ENCODE measurements around the gene APOBEC3G.

Gene APOBEC3G

GRCh38 chr22:39132871-39133524, 55.9 kb downstream of the APOBEC3G start:
- peak overlapping the region; percentile 79 for H3K18ac ChIP-seq (ENCODE audit: low read length)
- peak overlapping the region; percentile 63 for H2BK120ac ChIP-seq (ENCODE audit: low read depth, low read length)
- H3K4me3 ChIP-seq (ENCODE audit: low read length in 2 of 2), result peak overlapping the region in 1 of 2 donors; percentile 47
- H3K4me2 ChIP-seq (ENCODE audit: insufficient read depth, low read length, poor library complexity, severe bottlenecking), result no peak overlapping the region
- H2BK5ac ChIP-seq (ENCODE audit: low read length), result no peak overlapping the region
- peak overlapping the region; percentile 2 for H3K9ac ChIP-seq (ENCODE audit: low read depth, low read length, poor library complexity)
- H4K8ac ChIP-seq (ENCODE audit: low read depth, low read length), result no peak overlapping the region
- H3K27ac ChIP-seq (replicated peaks; ENCODE audit: low read length), result no peak overlapping the region
- no peak overlapping the region for H2AFZ ChIP-seq (ENCODE audit: low read length)
- no CpG with 5 or more reads among the region's 22 CpGs for WGBS, 2 donors (ENCODE audit: extremely low coverage in 2 of 2, insufficient read length in 2 of 2, insufficient replicate concordance in 1 of 2)
- peak overlapping the region; percentile 24 for H4K91ac ChIP-seq (ENCODE audit: low read depth, low read length, poor library complexity)
- H3K14ac ChIP-seq (ENCODE audit: low read length), result no peak overlapping the region
- H3K4me1 ChIP-seq (ENCODE audit: control insufficient read depth in 2 of 2, insufficient read depth in 1 of 2, low read depth in 1 of 2, low read length in 2 of 2), result peaks cover 30 to 44% of the 10 kb centered on the region in 2 donors
- H3K36me3 ChIP-seq (replicated peaks in 1 of 2; ENCODE audit: control insufficient read depth in 2 of 2, insufficient read depth in 2 of 2, low read length in 2 of 2), result no peaks in the 10 kb centered on the region
- H3K27me3 ChIP-seq (ENCODE audit: control insufficient read depth in 3 of 3, insufficient read depth in 3 of 3, low read depth in 1 of 3, low read length in 3 of 3), result peaks cover 0 to 3% (median 2%) of the 10 kb centered on the region in 3 experiments
- peak overlapping the region; percentile 87 for H2AK5ac ChIP-seq (ENCODE audit: low read depth, low read length)
- H3K9me3 ChIP-seq (replicated peaks in 1 of 2; ENCODE audit: control insufficient read depth in 2 of 2, insufficient read depth in 1 of 2, low read depth in 1 of 2, low read length in 2 of 2), result peaks cover 5 to 6% of the 10 kb centered on the region in 2 donors
- no peak overlapping the region for H3K23ac ChIP-seq (ENCODE audit: low read depth, low read length, poor library complexity)
- no peak overlapping the region for H3K4ac ChIP-seq (ENCODE audit: low read length)
- H2BK12ac ChIP-seq (ENCODE audit: low read length), result peak overlapping the region; percentile 47
- peak overlapping the region; percentile 81 for H2BK15ac ChIP-seq (ENCODE audit: low read length)
- DNase-seq (ENCODE audit: low spot score), result no peak
- no peaks in the 10 kb centered on the region for H3K79me1 ChIP-seq (ENCODE audit: low read depth, low read length)

DNA sequence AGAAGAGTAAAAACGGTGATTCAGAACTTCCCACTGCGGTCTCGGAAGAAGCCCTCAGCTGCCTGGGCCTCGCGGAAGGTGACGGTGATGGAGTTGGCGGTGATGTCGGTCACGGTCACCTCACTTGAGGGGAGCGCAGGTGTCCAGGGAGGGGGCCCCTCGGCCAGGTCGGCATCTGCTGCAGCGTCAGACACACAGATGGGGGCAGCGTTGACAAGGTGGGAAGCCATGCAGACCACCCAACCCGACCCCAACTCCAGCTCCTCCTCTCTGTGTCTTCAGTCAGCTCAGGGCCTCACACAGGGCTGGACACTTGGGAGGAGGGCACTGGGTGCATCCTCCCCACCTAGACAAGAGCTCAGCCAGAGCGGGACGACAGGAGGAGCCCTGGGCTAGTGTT, 56.8 kb downstream of the APOBEC3G start:
- peak overlapping the region; percentile 81 for H2BK120ac ChIP-seq (ENCODE audit: low read depth, low read length)
- WGBS, 2 donors (ENCODE audit: extremely low coverage in 2 of 2, insufficient read length in 2 of 2, insufficient replicate concordance in 1 of 2), result no CpG with 5 or more reads among the region's 17 CpGs
- peak overlapping the region; percentile 56 for H3K23ac ChIP-seq (ENCODE audit: low read depth, low read length, poor library complexity)
- H3K79me1 ChIP-seq (ENCODE audit: low read depth, low read length), result no peaks in the 10 kb centered on the region
- H4K91ac ChIP-seq (ENCODE audit: low read depth, low read length, poor library complexity), result no peak overlapping the region
- H3K4me3 ChIP-seq (ENCODE audit: low read length in 2 of 2), result no peak overlapping the region
- no peak overlapping the region for H3K14ac ChIP-seq (ENCODE audit: low read length)
- H2BK12ac ChIP-seq (ENCODE audit: low read length), result peak overlapping the region; percentile 88
- no peak overlapping the region for H3K4me2 ChIP-seq (ENCODE audit: insufficient read depth, low read length, poor library complexity, severe bottlenecking)
- no peak for DNase-seq (ENCODE audit: low spot score)
- H3K27ac ChIP-seq (replicated peaks; ENCODE audit: low read length), result no peak overlapping the region
- H3K4me1 ChIP-seq (ENCODE audit: control insufficient read depth in 2 of 2, insufficient read depth in 1 of 2, low read depth in 1 of 2, low read length in 2 of 2), result peaks cover 30 to 39% of the 10 kb centered on the region in 2 donors
- peak overlapping the region; percentile 78 for H2AK5ac ChIP-seq (ENCODE audit: low read depth, low read length)
- H3K27me3 ChIP-seq (ENCODE audit: control insufficient read depth in 3 of 3, insufficient read depth in 3 of 3, low read depth in 1 of 3, low read length in 3 of 3), result peaks cover 0 to 3% (median 0%) of the 10 kb centered on the region in 3 experiments
- no peaks in the 10 kb centered on the region for H3K36me3 ChIP-seq (replicated peaks in 1 of 2; ENCODE audit: control insufficient read depth in 2 of 2, insufficient read depth in 2 of 2, low read length in 2 of 2)
- peak overlapping the region; percentile 69 for H2BK15ac ChIP-seq (ENCODE audit: low read length)
- H3K9me3 ChIP-seq (replicated peaks in 1 of 2; ENCODE audit: control insufficient read depth in 2 of 2, insufficient read depth in 1 of 2, low read depth in 1 of 2, low read length in 2 of 2), result no peaks in the 10 kb centered on the region
- H2BK5ac ChIP-seq (ENCODE audit: low read length), result peak overlapping the region; percentile 26
- H3K9ac ChIP-seq (ENCODE audit: low read depth, low read length, poor library complexity), result no peak overlapping the region
- no peak overlapping the region for H2AFZ ChIP-seq (ENCODE audit: low read length)
- peak overlapping the region; percentile 71 for H3K18ac ChIP-seq (ENCODE audit: low read length)
- H3K4ac ChIP-seq (ENCODE audit: low read length), result no peak overlapping the region
- no peak overlapping the region for H4K8ac ChIP-seq (ENCODE audit: low read depth, low read length)

- H3K36me3 ChIP-seq (replicated peaks in 1 of 2; ENCODE audit: control insufficient read depth in 2 of 2, insufficient read depth in 2 of 2, low read length in 2 of 2), result no peaks in the 10 kb centered on the region
- H4K91ac ChIP-seq (ENCODE audit: low read depth, low read length, poor library complexity), result no peak overlapping the region
- no peak overlapping the region for H3K4ac ChIP-seq (ENCODE audit: low read length)
- peak overlapping the region; percentile 88 for H2BK12ac ChIP-seq (ENCODE audit: low read length)
- H2BK120ac ChIP-seq (ENCODE audit: low read depth, low read length), result no peak overlapping the region
- no peak overlapping the region for H3K4me3 ChIP-seq (ENCODE audit: low read length in 2 of 2)
- H3K14ac ChIP-seq (ENCODE audit: low read length), result no peak overlapping the region
- no peak overlapping the region for H3K4me2 ChIP-seq (ENCODE audit: insufficient read depth, low read length, poor library complexity, severe bottlenecking)
- H2BK5ac ChIP-seq (ENCODE audit: low read length), result no peak overlapping the region
- no peak overlapping the region for H4K8ac ChIP-seq (ENCODE audit: low read depth, low read length)
- peak overlapping the region; percentile 69 for H2BK15ac ChIP-seq (ENCODE audit: low read length)
- WGBS, 2 donors (ENCODE audit: extremely low coverage in 2 of 2, insufficient read length in 2 of 2, insufficient replicate concordance in 1 of 2), result no CpG with 5 or more reads among the region's 35 CpGs
- no peak for DNase-seq (ENCODE audit: low spot score)
- peak overlapping the region; percentile 78 for H2AK5ac ChIP-seq (ENCODE audit: low read depth, low read length)
- no peaks in the 10 kb centered on the region for H3K9me3 ChIP-seq (replicated peaks in 1 of 2; ENCODE audit: control insufficient read depth in 2 of 2, insufficient read depth in 1 of 2, low read depth in 1 of 2, low read length in 2 of 2)
- no peaks in the 10 kb centered on the region for H3K79me1 ChIP-seq (ENCODE audit: low read depth, low read length)
- H2AFZ ChIP-seq (ENCODE audit: low read length), result no peak overlapping the region
- no peak overlapping the region for H3K23ac ChIP-seq (ENCODE audit: low read depth, low read length, poor library complexity)
- H3K27me3 ChIP-seq (ENCODE audit: control insufficient read depth in 3 of 3, insufficient read depth in 3 of 3, low read depth in 1 of 3, low read length in 3 of 3), result peaks cover 0 to 3% (median 0%) of the 10 kb centered on the region in 3 experiments
- H3K4me1 ChIP-seq (ENCODE audit: control insufficient read depth in 2 of 2, insufficient read depth in 1 of 2, low read depth in 1 of 2, low read length in 2 of 2), result peaks cover 29 to 34% of the 10 kb centered on the region in 2 donors
- H3K27ac ChIP-seq (replicated peaks; ENCODE audit: low read length), result no peak overlapping the region
- H3K18ac ChIP-seq (ENCODE audit: low read length), result peak overlapping the region; percentile 71
- no peak overlapping the region for H3K9ac ChIP-seq (ENCODE audit: low read depth, low read length, poor library complexity)
Measured at GRCh38 chr22:39134366-39135091, 57.5 kb downstream of the APOBEC3G start.
